Measurements from ENCODE around the gene GABRR3.

DNA sequence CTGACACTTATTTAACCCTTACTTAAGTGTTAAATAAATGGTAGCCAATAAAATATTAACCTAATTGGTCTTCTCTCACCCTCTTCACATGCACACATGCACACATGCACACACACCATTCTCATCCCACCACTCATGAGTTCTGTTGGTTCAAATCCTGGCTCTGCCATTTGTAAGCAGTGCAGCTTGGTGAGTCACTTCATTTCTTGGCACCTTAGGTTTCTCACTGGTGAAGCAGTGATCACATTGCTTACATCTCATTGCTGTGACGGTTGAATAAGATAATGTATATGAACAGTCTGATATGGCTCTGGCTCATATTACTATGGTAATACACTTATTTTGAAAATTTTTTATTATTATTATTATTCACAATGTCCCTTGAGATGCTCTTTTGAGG is 96.7 kb downstream of the GABRR3 start:
- TF ChIP-seq, protein P1, sequence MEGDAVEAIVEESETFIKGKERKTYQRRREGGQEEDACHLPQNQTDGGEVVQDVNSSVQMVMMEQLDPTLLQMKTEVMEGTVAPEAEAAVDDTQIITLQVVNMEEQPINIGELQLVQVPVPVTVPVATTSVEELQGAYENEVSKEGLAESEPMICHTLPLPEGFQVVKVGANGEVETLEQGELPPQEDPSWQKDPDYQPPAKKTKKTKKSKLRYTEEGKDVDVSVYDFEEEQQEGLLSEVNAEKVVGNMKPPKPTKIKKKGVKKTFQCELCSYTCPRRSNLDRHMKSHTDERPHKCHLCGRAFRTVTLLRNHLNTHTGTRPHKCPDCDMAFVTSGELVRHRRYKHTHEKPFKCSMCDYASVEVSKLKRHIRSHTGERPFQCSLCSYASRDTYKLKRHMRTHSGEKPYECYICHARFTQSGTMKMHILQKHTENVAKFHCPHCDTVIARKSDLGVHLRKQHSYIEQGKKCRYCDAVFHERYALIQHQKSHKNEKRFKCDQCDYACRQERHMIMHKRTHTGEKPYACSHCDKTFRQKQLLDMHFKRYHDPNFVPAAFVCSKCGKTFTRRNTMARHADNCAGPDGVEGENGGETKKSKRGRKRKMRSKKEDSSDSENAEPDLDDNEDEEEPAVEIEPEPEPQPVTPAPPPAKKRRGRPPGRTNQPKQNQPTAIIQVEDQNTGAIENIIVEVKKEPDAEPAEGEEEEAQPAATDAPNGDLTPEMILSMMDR (IDR thresholded peaks at IDR 0.05) = no peak
- TF ChIP-seq POLR2A (IDR thresholded peaks at IDR 0.05) = no peak
- TF ChIP-seq EP300 (IDR thresholded peaks at IDR 0.05) = no peak
